Ovary (tissue), 9 donors: Measurements from ENCODE around the gene FGF9. TPM values are rescaled to one million over a fixed set of nuclear protein-coding genes. Genes with fewer than 3 reads are reported as not detected.

Experiments
- DNase-seq, 5 donors: peaks; one replicate each; pipeline ENCODE4 v3.0.0-alpha.2; 2019 to 2020
- H3K27ac ChIP-seq, 2 donors: fragments of 200-600 bp; one replicate each; pipeline versions ENCODE4 v1.5.1 to v1.8.0; 2019 to 2022
- H3K27me3 ChIP-seq: fragments of 200-600 bp; one replicate; pipeline ENCODE4 v1.8.0; 2022
- H3K36me3 ChIP-seq: fragments of 200-600 bp; sonication (generic); one replicate; pipeline ENCODE4 v1.5.1; 2019
- H3K4me1 ChIP-seq: one replicate; pipeline ENCODE4 v1.8.1; 2013; ENCODE audit warnings: mild to moderate bottlenecking, moderate library complexity; ENCODE audit not compliant: insufficient read depth
- H3K4me3 ChIP-seq: fragments of 200-600 bp; sonication (generic); one replicate; pipeline ENCODE4 v1.5.1; 2017
- H3K9me3 ChIP-seq, 2 donors: fragments of 200-600 bp in 1 of 2; sonication (generic) in 1 of 2; one replicate each; pipeline versions ENCODE4 v1.5.1 to v1.8.1; 2013 to 2019; ENCODE audit warnings: mild to moderate bottlenecking in 1 of 2, moderate library complexity in 1 of 2
- EP300 ChIP-seq: sonication (generic); formaldehyde crosslinking; IDR thresholded peaks from one replicate; pipeline ENCODE4 v1.6.1; 2017; ENCODE audit warnings: antibody characterized with exemption
- POLR2A ChIP-seq: fragments of 450-650 bp; IDR thresholded peaks from one replicate; pipeline ENCODE4 v1.6.1; 2017; ENCODE audit warnings: antibody characterized with exemption, mild to moderate bottlenecking, moderate library complexity
- WGBS, 3 donors: extraction: QIAGEN DNeasy Blood & Tissue Kit in 1 of 3; methylation state at CpG; one replicate each; pipeline versions ENCODE4 v1.1.5 to v1.1.7; 2013 to 2017; 5-methylcytosine and 5-hydroxymethylcytosine counted together
- intact Hi-C, 4 donors: fragments of 100-400 bp; cut with DNase I; formaldehyde crosslinking; loops; one replicate each; pipeline versions ENCODE4 v1.11.0 to v1.15.1; 2022 to 2023
- polyA plus RNA-seq, 2 donors: library from polyadenylated mRNA; stranded (reverse); fragments of 200-250 nt in 1 of 2; fragments of 350-450 nt in 1 of 2; fragmentation: Illumina TruSeq in 1 of 2; extraction: RNeasy Lipid Tissue Mini Kit (QIAGEN cat#74804) in 1 of 2; gene quantifications; one replicate each; pipeline ENCODE4 v1.2.3, GENCODE V29; 2013 to 2014
- total RNA-seq, 7 donors: library from RNA; depleted of rRNA in 2 of 7; stranded (reverse); fragments of >200 nt in 2 of 7; fragmentation: NEBNext Ultra II Directional in 3 of 7; extraction: Animal tissue kit (Norgen Biotek cat#: 25700) in 3 of 7; gene quantifications; one replicate each; pipeline versions ENCODE4 v1.1.0 to v1.2.4, GENCODE V29; 2016 to 2023
- TF ChIP-seq, protein P1 (sequence below), 3 donors: fragments of 450-650 bp in 2 of 3; fragments of 200-600 bp in 1 of 3; IDR thresholded peaks; one replicate each; pipeline versions ENCODE4 v1.5.1 to v1.8.0; 2016 to 2022; ENCODE audit warnings: antibody characterized with exemption in 3 of 3, mild to moderate bottlenecking in 1 of 3
- donor health status: DM: no; HTN: no; CAD: no; lungs with moderate emphysema.
- donor health status: DM: no; HTN: no; CAD: no.
- donor health status: Bipolar disorder and iron deficiency.
- donor health status: DM: yes; HTN: yes; CAD: no.
- donor health status: DM: no; HTN: no; CAD: no.
- donor health status: DM: yes; HTN: yes; CAD: no.

FGF9 gene
- total and polyA plus RNA-seq, 9 donors, result 0.15 to 2.8 (median 0.81) TPM

DNA sequence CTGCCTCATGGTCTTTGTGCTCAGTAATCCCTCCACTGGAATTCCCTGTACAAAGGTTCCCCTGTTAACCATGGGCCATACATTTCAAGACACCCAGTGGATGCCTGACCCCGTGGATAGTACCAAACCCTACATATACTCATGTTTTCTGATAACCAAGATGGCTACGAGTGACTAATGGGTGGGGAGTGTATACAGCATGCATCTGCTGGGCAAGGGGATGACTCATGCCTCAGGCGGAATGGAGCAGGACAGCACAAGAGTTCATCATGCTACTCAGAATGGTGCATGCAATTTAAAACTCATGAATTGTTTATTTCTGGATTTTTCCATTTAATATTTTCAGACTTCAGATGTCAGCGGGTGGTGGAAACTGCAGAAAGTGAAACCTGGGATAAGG lies 13.3 kb upstream of the FGF9 start:
- no peak overlapping the region for H3K27ac ChIP-seq
- no peak for TF ChIP-seq POLR2A
- TF ChIP-seq EP300, result no peak
- TF ChIP-seq, protein P1, sequence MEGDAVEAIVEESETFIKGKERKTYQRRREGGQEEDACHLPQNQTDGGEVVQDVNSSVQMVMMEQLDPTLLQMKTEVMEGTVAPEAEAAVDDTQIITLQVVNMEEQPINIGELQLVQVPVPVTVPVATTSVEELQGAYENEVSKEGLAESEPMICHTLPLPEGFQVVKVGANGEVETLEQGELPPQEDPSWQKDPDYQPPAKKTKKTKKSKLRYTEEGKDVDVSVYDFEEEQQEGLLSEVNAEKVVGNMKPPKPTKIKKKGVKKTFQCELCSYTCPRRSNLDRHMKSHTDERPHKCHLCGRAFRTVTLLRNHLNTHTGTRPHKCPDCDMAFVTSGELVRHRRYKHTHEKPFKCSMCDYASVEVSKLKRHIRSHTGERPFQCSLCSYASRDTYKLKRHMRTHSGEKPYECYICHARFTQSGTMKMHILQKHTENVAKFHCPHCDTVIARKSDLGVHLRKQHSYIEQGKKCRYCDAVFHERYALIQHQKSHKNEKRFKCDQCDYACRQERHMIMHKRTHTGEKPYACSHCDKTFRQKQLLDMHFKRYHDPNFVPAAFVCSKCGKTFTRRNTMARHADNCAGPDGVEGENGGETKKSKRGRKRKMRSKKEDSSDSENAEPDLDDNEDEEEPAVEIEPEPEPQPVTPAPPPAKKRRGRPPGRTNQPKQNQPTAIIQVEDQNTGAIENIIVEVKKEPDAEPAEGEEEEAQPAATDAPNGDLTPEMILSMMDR (IDR thresholded peaks at IDR 0.05), result no peak
- no peaks in the 10 kb centered on the region for H3K36me3 ChIP-seq
- no peaks in the 10 kb centered on the region for H3K9me3 ChIP-seq
- intact Hi-C loops, result no loop called here
- WGBS, 3 donors, result 78 to 84% (median 78%) methylated on average over 4 of the region's 4 CpGs
- H3K27me3 ChIP-seq, result no peaks in the 10 kb centered on the region
- no peak for DNase-seq
- no peak overlapping the region for H3K4me3 ChIP-seq
- no peaks in the 10 kb centered on the region for H3K4me1 ChIP-seq

DNA sequence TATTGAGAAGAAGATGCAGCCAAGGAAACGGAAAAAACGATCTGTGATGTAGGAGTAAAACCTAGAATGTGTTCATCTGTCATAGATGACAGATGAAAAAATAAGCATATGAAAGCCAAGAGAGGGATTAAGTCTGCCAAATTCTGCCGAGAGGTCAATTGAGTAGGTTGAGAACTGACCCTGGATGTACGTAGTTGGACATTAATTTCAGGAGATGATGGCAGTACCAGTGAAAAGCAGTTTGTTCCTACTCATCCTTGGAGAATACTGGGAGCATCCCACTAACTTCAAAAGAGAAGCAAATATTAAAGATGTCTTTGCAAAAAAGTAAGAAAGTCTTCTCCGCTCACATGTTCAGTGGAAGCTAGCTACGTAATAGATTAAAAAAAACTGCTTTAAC lies 11.8 kb upstream of the FGF9 start:
- intact Hi-C loops, result no loop called here
- TF ChIP-seq, protein P1 (IDR thresholded peaks at IDR 0.05), result no peak
- DNase-seq, result no peak

DNA sequence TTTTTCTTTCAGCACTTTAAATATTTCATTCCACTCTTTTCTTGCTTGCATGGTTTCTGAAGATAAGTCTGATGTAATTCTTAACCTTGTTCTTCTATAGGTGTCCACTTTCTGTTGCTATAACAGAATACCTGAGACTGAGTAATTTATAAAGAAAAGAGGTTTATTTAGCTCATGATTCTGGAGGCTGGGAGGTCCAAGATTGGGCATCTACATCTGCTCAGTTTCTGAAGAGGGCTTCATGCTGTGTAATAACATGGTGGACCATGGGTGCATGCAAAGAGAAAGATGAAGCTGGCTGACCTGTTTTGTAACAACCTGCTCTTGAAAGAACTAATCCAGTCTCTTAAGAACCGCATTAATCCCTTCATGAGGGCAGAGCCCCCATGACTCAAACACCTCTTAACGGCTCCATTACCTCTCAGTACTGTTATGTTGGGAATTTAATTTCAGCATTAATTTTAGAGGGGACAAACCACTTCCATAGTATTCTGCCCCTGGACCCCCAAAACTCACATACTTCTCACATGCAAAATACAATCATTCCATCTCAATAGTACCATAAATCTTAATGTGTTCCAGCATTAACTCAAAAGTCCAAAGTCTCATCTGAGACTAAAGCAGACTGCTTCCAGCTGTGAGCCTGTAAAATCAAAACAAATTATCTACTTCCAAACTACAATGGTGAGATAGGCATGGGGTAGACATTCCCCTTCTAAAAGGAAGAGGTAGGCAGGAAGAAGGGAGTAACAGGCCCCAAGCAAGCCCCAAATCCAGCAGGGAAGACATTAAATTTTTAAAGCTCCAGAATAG lies 9.6 kb upstream of the FGF9 start:
- TF ChIP-seq POLR2A, result no peak
- no peak for TF ChIP-seq EP300
- TF ChIP-seq, protein P1 (IDR thresholded peaks at IDR 0.05), result no peak
- Histone ChIP-seq H3K9me3 (no peaks in the 10 kb centered on the region), H3K27ac (no peak overlapping the region), H3K4me3 (no peak overlapping the region), H3K27me3 (no peaks in the 10 kb centered on the region), H3K36me3 (no peaks in the 10 kb centered on the region), H3K4me1 (no peaks in the 10 kb centered on the region)
- intact Hi-C loops, result no loop called here
- DNase-seq, result no peak
- WGBS, 3 donors, result 94% methylated on average over 2 of the region's 2 CpGs

More for the DNA sequence above, 11.8 kb upstream of the FGF9 start:
- H3K27me3 ChIP-seq, result no peaks in the 10 kb centered on the region
- H3K36me3 ChIP-seq, result no peaks in the 10 kb centered on the region
- H3K27ac ChIP-seq, result no peak overlapping the region
- no peaks in the 10 kb centered on the region for H3K4me1 ChIP-seq
- no peaks in the 10 kb centered on the region for H3K9me3 ChIP-seq
- WGBS, 3 donors, result 21 to 31% (median 26%) methylated on average over 6 of the region's 6 CpGs
- H3K4me3 ChIP-seq, result no peak overlapping the region

DNA sequence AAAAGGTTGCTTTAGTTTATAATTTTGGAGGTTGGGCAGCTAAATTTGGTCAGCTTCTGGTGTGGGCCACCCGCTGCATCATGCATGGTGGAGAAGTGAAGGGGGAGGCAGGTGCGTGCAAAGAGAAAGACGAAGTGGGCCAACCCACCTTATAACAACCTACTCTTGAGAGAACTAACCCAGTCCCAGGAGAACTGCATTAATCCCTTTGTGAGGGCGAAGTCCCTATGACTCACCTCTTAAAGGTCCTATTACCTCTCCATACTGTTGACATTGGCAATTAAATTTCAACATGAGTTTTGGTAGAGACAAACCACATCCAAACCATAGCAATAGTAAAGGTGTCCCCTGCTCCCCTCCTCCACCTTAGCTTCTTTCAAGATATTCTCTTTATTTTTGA lies 7.7 kb upstream of the FGF9 start:
- Histone ChIP-seq H3K27ac (no peak overlapping the region), H3K27me3 (no peaks in the 10 kb centered on the region), H3K9me3 (no peaks in the 10 kb centered on the region), H3K36me3 (no peaks in the 10 kb centered on the region), H3K4me1 (no peaks in the 10 kb centered on the region), H3K4me3 (no peak overlapping the region)
- no peak for DNase-seq
- WGBS, 3 donors, result 93% methylated on average over 4 of the region's 4 CpGs
- intact Hi-C loops, result no loop called here
- TF ChIP-seq, protein P1 (IDR thresholded peaks at IDR 0.05), result no peak
- TF ChIP-seq EP300 (no peak), POLR2A (no peak)
